GM12801 (cell line): ENCODE measurements around the gene GPX4.

Source experiments
- TF ChIP-seq, protein P1 (sequence below): IDR thresholded peaks from one replicate; pipeline ENCODE4 v1.5.1; 2011; ENCODE audit warnings: control low read depth; ENCODE audit not compliant: insufficient read length; ENCODE audit errors: extremely low read depth

GPX4 gene

DNA sequence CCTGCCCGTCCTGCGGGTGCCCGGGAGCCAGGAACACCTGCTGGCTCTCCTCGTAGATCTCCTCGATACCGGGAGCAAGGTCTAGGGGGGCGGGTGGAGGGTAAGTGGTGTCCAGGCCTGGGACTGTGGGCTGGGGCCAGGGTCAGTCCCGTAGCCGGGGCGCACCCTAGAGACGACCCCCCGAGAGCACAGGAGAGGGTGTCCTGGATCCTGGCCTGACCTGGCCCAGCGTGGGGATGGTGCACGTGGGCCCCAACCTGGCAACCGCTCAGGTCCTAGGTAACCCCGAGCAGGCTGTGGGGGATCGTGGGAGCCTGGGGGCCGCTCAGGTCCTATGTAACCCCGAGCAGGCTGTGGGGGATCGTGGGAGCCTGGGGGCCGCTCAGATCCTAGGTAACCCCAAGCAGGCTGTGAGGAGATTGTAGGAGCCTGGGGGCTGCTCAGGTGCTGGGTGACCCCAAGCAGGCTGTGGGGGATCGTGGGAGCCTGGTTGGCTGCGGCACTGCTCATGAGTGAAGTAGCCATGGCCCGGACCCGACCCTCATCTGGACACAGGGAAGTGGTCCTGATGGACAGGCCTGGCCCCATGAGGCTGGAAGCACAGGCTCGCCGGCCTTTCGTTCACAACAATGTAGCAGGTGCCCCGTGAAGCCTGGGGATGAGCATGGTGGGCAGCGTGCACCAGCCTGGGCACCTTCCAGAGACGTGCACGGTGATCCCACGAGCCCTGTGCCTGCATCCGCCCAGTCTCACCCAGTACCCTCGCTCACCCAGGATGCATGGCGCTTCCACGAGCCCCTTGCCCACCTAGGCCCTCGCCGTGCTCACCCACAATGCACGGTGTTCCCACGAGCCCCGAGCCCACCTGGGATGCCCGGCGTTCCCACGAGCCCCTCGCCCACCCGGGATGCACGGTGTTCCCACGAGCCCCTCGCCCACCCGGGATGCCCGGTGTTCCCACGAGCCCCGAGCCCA, 6.2 kb downstream of the GPX4 start:
- TF ChIP-seq, protein P1, sequence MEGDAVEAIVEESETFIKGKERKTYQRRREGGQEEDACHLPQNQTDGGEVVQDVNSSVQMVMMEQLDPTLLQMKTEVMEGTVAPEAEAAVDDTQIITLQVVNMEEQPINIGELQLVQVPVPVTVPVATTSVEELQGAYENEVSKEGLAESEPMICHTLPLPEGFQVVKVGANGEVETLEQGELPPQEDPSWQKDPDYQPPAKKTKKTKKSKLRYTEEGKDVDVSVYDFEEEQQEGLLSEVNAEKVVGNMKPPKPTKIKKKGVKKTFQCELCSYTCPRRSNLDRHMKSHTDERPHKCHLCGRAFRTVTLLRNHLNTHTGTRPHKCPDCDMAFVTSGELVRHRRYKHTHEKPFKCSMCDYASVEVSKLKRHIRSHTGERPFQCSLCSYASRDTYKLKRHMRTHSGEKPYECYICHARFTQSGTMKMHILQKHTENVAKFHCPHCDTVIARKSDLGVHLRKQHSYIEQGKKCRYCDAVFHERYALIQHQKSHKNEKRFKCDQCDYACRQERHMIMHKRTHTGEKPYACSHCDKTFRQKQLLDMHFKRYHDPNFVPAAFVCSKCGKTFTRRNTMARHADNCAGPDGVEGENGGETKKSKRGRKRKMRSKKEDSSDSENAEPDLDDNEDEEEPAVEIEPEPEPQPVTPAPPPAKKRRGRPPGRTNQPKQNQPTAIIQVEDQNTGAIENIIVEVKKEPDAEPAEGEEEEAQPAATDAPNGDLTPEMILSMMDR = no peak

DNA sequence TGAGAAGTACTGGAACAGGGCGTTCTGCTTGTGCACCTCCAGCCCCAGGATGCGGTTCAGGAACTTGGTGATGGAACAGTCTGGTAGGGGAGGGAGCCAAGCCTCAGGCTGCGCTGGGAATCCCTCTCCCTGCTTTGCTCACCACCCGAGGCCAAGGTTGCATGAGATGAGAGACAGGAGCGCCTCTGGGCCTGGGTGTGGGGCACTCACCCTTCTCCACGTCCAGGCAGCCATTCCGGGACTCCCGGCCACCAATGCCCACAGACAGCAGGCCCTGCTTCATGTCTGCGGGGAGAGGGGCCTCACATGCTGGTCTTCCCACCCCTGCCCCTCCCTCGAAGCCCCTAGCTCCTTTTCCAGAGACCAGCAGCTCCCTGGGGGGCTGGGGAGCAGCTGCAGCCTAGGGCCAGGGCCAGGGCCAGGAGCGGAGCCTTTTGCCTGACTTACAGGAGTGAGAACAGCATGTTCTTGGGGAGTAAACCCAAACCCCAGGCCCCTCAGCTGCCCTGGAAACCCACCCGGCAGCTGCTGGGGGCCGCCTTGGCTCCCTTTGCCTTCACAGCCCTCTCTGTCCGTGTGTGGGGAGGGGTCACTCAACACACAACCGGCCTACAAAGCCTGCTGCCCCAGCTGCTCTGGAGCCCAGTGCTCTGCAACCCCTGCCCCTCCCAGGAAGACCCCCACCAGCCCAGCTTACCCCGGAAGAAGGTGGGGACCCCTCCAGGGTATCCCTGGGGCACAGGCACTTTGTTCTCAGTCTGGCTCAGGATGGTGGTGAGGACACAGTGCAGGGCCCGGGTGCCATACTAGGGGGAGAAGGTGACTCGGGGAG, 7.2 kb downstream of the GPX4 start:
- TF ChIP-seq, protein P1 = no peak

DNA sequence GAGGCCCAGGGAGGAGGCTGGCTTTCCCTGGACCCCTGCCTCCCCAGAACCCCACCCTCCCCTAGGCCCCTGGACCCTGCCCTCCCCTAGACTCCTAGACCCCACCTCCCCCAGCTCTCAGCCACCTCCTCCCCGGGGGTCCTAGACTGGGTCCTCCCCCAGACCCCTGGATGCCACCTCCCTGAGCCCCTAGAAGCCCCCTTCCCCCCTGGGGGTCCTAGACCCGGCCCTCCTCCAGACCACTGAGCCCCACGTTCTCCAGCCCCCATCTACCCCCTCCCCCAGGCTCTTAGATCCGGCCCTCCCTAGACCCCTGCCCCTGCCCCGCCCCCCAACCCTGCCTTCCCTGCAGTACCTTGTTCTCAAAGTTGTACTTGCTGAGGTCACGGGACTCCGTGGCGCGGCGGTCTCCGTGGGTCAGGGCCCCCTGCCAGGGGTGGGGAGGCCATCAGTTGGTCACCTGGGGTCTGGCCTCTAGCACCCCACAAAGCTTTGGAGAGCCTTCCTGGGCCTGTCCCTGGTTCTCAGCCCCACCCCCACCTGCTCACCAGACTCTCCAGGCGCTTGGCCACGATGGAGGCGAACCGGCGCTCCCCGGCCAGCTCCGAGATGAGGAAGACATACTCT, 8.0 kb downstream of the GPX4 start:
- TF ChIP-seq, protein P1 = no peak

DNA sequence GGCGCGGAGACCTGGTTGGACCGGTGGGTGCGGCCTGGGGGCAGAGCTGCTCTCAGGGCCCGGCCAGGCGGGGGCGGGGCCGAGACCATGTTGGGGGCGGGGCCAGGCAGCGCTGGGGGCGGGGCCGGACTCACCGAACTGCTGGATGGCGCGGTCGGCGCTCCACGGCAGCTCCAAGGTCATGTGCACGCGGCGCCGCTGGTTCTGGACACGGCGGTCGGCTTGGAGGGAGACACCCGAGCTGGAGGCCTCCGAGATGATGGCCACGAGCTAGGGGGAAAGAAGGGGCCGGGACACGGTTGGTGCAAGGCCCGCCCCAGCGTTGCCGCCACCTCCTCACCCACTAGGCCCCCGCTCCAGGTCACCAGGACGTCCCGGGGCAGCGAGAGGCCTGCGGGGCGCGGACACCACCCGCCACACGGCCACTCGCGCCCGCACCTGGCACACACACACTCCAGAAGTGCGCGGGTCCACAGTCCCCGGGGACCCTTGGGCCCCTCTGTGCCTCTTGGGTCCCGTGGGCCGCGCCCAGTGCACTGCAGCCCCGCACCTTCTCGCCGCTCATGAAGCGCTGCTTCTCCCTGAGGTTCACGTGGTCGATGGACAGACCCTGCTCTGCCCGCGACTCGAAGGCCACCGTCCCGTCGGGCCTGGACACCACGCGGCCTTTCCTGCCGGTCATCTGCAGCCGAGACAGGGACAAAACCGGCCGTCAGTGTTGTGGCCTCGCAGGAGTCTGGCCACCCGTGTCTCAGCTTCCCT, 8.7 kb downstream of the GPX4 start:
- TF ChIP-seq, protein P1 = no peak

DNA sequence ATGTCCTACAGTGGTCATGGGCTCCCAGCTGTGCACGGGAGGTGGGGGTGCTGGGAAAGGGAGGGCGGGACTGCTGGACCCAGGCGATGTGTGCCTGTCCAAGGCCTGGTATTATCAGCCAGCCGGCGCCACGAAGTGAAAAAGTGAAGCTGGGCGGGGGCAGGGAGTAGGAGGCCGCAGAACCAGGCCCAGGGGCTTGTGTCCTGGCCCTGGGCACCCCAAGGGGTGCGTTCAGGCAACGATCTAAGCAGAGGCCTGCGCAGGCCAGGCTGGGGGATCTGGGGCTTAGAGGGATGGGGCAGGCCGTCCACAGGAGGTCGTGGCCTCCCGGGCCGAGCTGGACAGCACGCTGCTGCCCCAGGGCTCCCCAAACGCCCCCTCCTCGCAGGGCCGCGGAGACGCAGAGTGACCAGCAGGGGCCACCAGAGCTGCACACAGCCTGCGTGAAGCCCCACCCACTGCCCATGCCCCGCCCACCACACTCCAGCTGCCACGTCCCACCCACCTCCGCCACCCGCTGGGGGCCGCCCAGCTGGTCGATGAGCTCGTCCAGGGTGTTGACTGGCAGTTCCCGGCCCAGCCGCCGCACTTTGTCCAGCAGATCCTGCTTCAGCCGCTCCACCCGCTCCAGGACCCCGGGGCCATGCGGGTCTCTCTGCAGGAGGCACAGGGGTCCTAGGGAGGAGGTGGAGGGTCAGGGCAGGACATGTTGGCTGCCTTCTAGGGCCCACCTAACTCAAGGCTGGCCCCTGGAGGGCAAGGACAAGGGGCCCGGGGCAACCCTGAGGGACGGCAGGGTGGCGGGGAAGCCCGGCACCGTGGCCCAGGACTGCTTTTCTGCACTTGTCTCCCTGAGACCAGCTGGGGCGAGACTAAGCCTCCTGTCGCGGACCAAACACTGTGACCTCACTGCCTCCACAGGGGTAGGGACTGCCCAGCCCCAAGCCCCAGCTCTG, 9.5 kb downstream of the GPX4 start:
- TF ChIP-seq, protein P1 = no peak

DNA sequence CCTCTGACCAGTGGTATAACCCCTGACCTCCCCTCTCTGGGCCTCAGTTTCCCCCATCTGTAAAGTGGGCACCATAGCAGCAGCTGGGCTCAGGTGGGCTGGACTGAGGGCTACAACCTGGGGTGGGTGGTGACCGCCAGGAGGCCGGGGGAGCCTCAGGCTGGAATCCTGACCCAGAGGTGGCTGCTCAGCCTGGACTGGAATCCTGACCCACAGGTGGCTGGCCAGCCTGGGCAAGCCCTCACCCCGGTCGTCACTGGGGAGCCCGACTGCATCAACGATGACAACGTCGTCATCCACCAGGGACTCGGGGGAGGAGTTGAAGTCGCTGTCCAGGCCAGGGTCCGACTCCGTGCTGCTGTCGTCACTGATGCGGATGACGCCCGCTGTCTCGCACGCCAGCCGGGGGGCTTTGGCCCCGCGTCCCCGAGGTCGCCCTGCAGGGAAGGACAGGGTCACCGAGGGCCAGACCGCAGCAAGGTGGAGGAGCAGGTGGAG, 10.2 kb downstream of the GPX4 start:
- TF ChIP-seq, protein P1 = no peak
